Measurements from ENCODE around the gene GALNT6. TPM values are rescaled to one million over a fixed set of nuclear protein-coding genes. Genes with fewer than 3 reads are reported as not detected.
A peak's percentile ranks its signal among the peaks of the same experiment; 100 is the strongest.

Gene GALNT6
- polyA plus RNA-seq, 1 donor from 2014 or later: 4.6 TPM

DNA sequence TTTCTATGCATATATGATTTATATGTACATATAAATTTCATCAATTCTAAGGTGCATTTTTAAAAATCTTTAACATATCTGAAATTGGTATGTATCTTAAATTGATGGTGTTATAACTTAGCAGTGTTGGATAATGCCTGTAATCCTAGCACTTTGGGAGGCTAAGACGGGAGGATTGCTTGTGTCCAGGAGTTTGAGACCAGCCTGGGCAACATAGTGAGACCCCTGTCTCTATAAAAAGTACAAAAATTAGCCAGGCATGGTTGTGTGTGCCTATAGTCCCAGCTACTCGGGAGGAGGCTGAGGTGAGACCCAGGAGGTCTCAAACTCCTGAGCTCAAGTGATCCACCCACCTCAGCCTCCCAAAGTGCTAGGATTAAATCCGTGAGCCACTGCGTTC is 6.5 kb upstream of the GALNT6 start:
- no peaks in the 10 kb centered on the region for H3K27me3 Mint-ChIP-seq
- peaks cover 2% of the 10 kb centered on the region for H3K36me3 Mint-ChIP-seq
- no peak overlapping the region for H3K27ac Mint-ChIP-seq
- no peaks in the 10 kb centered on the region for H3K9me3 Mint-ChIP-seq
- H3K4me1 Mint-ChIP-seq: peaks cover 29 to 41% (median 38%) of the 10 kb centered on the region in 3 donors
- H3K4me3 Mint-ChIP-seq: no peak overlapping the region

- H3K27ac Mint-ChIP-seq: peak overlapping the region; percentile 21 to 96 (median 34)
- H3K27me3 Mint-ChIP-seq: no peaks in the 10 kb centered on the region
- H3K4me1 Mint-ChIP-seq: peaks cover 36 to 49% (median 45%) of the 10 kb centered on the region in 3 donors
- H3K36me3 Mint-ChIP-seq: no peaks in the 10 kb centered on the region
- H3K4me3 Mint-ChIP-seq: peak overlapping the region in 3 of 4 donors; percentile 45 to 85 (median 57)
- no peaks in the 10 kb centered on the region for H3K9me3 Mint-ChIP-seq
Measured at GRCh38 chr12:51395283-51396230, 4.4 kb upstream of the GALNT6 start.

- no peaks in the 10 kb centered on the region for H3K27me3 Mint-ChIP-seq
- peaks cover 43 to 49% (median 46%) of the 10 kb centered on the region in 3 donors for H3K4me1 Mint-ChIP-seq
- no peaks in the 10 kb centered on the region for H3K36me3 Mint-ChIP-seq
- peak overlapping the region; percentile 85 to 98 (median 92) for H3K4me3 Mint-ChIP-seq
- H3K9me3 Mint-ChIP-seq: no peaks in the 10 kb centered on the region
- peak overlapping the region; percentile 21 to 96 (median 24) for H3K27ac Mint-ChIP-seq
Measured at GRCh38 chr12:51393676-51394545, 2.7 kb upstream of the GALNT6 start.

DNA sequence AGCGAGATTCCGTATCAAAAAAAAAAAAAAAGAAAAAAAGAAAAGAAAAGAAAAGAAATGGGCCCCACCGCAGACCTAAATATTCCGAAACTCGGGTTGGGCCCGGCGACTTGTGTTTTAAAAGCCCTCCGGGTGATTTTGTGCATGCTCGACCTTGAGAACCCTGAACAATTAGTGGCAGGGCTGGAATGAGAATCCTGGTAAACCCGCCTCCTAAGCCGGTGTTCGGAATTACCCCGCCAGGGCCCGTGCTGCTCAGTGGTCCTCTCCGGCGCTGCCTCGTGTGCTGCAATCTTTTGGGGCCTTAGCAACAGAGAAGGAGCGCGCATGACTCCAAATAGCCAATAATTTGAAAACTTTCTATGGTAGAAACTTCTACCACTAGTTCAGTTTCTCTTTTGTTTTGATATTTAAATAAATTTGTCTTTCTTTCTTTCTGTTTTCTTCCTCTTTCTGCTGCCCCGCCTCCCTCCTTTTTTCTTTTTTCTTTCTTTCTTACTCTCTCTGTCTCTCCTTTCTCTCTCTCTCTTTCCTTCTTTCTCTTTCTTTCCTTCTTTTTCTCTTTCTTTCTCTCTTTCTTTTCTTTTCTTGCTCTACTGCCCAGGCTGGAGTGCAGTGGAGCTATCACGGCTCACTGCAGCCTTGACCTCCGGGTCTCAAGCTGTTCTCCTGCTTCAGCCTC is 1.5 kb upstream of the GALNT6 start:
- no peaks in the 10 kb centered on the region for H3K36me3 Mint-ChIP-seq
- peak overlapping the region; percentile 95 to 98 (median 96) for H3K27ac Mint-ChIP-seq
- no peaks in the 10 kb centered on the region for H3K9me3 Mint-ChIP-seq
- peaks cover 45 to 50% (median 48%) of the 10 kb centered on the region in 3 donors for H3K4me1 Mint-ChIP-seq
- H3K4me3 Mint-ChIP-seq: peak overlapping the region; percentile 88 to 99 (median 96)
- no peaks in the 10 kb centered on the region for H3K27me3 Mint-ChIP-seq

- Mint-ChIP-seq H3K4me3 (peak overlapping the region; percentile 90 to 99 (median 97)), H3K9me3 (no peaks in the 10 kb centered on the region), H3K36me3 (no peaks in the 10 kb centered on the region), H3K27ac (peak overlapping the region; percentile 39 to 95 (median 79)), H3K27me3 (no peaks in the 10 kb centered on the region), H3K4me1 (peaks cover 46 to 48% (median 47%) of the 10 kb centered on the region in 3 donors)
Measured at GRCh38 chr12:51390891-51391282, 319 bp downstream of the GALNT6 start.

GRCh38 chr12:51390457-51390856 is 749 bp downstream of the GALNT6 start:
- H3K4me3 Mint-ChIP-seq: peak overlapping the region; percentile 90 to 99 (median 97)
- H3K4me1 Mint-ChIP-seq: peaks cover 42 to 46% (median 44%) of the 10 kb centered on the region in 3 donors
- H3K36me3 Mint-ChIP-seq: no peaks in the 10 kb centered on the region
- no peaks in the 10 kb centered on the region for H3K9me3 Mint-ChIP-seq
- no peaks in the 10 kb centered on the region for H3K27me3 Mint-ChIP-seq
- H3K27ac Mint-ChIP-seq: peak overlapping the region in 1 of 3 donors; percentile 79

GRCh38 chr12:51389302-51389999 is 1.8 kb downstream of the GALNT6 start:
- peaks cover 35 to 41% (median 39%) of the 10 kb centered on the region in 3 donors for H3K4me1 Mint-ChIP-seq
- no peaks in the 10 kb centered on the region for H3K9me3 Mint-ChIP-seq
- H3K36me3 Mint-ChIP-seq: no peaks in the 10 kb centered on the region
- peak overlapping the region in 2 of 4 donors; percentile 2 to 39 for H3K4me3 Mint-ChIP-seq
- no peaks in the 10 kb centered on the region for H3K27me3 Mint-ChIP-seq
- H3K27ac Mint-ChIP-seq: peak overlapping the region in 2 of 3 donors; percentile 16 to 17

DNA sequence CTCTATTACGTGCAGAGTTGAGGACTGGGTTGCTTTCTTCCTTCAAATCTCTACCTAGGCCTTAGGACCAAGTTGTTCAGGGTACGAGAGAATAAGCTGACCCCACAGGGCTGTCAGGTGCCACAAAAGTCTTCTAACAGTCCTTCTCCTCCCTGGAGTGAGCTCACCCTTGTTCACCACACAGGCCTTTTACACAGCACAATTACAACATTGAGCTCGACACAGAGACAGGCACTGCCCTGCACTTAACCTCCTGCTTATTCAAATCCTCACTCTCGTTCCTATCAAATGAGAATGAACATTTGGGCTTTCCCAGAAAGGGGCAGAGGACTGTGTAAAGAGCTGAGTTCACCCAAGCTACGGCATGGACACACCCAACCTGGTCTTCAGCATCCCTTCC is 2.4 kb downstream of the GALNT6 start:
- H3K4me3 Mint-ChIP-seq: peak overlapping the region in 1 of 4 donors; percentile 39
- H3K27me3 Mint-ChIP-seq: no peaks in the 10 kb centered on the region
- no peak overlapping the region for H3K27ac Mint-ChIP-seq
- peaks cover 33 to 37% (median 36%) of the 10 kb centered on the region in 3 donors for H3K4me1 Mint-ChIP-seq
- H3K36me3 Mint-ChIP-seq: no peaks in the 10 kb centered on the region
- H3K9me3 Mint-ChIP-seq: no peaks in the 10 kb centered on the region

DNA sequence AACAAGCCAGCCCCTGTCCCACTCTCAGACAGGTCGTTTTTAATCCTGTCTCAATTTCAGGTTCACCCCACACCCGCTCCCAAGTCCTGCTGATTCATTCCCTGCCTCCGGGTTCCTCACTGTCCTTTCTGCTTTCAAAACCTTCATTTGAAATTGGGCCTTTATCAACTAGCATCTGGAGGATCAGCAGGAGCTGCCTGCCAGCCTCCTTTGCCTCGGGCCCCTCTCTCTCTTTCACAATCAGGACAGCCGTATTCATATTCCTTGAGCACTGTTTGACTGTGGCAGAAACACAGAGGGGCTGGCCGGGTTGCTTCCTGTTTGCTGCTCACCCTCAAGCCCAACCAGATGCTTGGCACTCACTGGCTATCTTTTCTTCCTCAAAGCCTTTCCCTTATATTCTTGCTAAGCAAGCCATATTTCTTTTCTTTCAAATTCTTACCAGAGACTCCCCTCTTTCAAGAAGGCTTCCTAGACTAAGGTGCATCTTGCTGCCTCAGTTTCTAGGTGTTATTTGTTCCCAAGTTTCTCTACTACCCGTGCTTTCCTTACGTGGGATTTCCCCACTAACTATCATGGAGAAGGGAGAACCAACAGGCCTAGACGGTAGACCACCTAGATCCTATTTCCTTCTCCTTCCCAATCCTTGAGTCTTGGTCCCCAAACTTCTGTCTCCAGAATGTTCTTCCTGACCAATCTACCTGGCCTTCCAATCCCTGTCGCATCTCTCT is 3.0 kb downstream of the GALNT6 start:
- Mint-ChIP-seq H3K4me3 (peak overlapping the region in 1 of 4 donors; percentile 25), H3K36me3 (no peaks in the 10 kb centered on the region), H3K27ac (no peak overlapping the region), H3K27me3 (no peaks in the 10 kb centered on the region), H3K9me3 (no peaks in the 10 kb centered on the region), H3K4me1 (peaks cover 35 to 36% (median 35%) of the 10 kb centered on the region in 3 donors)

- peaks cover 35% of the 10 kb centered on the region in 3 donors for H3K4me1 Mint-ChIP-seq
- no peaks in the 10 kb centered on the region for H3K27me3 Mint-ChIP-seq
- no peaks in the 10 kb centered on the region for H3K9me3 Mint-ChIP-seq
- no peaks in the 10 kb centered on the region for H3K36me3 Mint-ChIP-seq
- H3K4me3 Mint-ChIP-seq: no peak overlapping the region
- H3K27ac Mint-ChIP-seq: peak overlapping the region in 1 of 3 donors; percentile 10
Measured at GRCh38 chr12:51386351-51386750, 4.9 kb downstream of the GALNT6 start.

DNA sequence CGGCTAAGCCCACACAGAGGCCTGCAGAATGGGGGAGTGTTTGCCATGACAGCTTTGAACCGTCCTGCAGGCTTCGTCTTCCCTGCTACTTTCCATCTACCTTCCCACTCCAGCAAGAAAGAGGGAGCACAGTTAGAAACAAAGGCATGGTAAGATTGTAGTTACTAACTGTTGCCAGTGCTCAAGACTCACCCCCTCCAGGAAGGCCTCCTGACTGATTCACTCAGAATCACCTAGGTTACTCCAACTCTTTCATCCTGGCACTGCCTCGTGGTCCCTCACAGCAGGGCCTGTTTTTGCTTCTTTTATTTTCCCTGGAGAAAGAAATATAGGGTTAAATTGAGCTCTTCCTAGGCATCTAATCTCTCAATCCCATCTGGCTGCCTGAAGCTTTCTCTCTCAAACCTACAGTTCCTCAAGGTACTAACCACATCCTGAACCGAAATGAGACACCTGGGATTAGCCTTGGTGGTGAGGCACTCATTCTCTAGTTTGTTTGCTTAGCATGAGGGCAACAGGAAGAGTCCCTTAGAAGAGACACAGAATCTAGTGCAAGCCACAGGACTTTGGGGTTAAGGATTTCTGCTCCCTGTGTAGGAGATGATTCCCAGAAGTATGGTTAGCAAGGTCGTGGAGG is 7.8 kb downstream of the GALNT6 start:
- H3K27me3 Mint-ChIP-seq: no peaks in the 10 kb centered on the region
- peaks cover 10% of the 10 kb centered on the region for H3K36me3 Mint-ChIP-seq
- no peaks in the 10 kb centered on the region for H3K9me3 Mint-ChIP-seq
- H3K27ac Mint-ChIP-seq: no peak overlapping the region
- H3K4me3 Mint-ChIP-seq: no peak overlapping the region
- H3K4me1 Mint-ChIP-seq: peaks cover 20 to 27% (median 20%) of the 10 kb centered on the region in 3 donors

DNA sequence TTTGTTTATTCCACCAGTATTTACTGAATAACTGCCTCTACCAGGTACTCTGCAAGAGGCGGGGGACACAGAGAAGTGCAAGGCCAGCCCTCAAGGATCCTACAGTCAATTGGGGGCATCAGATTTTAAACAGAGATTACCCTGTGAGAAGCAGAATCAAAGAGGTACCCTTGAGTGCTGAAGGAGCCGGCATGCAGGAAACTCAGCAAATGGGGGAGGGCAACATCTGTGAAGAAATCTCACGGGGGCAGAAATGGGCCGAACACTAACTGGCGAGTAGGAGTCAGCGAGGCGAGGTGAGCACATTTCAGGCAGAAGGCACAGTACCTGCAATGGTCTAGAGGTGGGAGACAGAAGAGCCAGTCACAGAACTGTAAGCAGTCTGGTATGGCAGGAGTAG is 9.0 kb downstream of the GALNT6 start:
- Mint-ChIP-seq H3K27ac (no peak overlapping the region), H3K4me1 (peaks cover 18 to 21% (median 19%) of the 10 kb centered on the region in 3 donors), H3K9me3 (no peaks in the 10 kb centered on the region), H3K4me3 (peak overlapping the region in 1 of 4 donors; percentile 44), H3K36me3 (peaks cover 17% of the 10 kb centered on the region), H3K27me3 (no peaks in the 10 kb centered on the region)
